A172 (cell line): Measurements from ENCODE around the gene FOXS1. TPM values are rescaled to one million over a fixed set of nuclear protein-coding genes. Genes with fewer than 3 reads are reported as not detected.

Source experiments
- DNase-seq: peaks from one replicate; pipeline ENCODE4 v3.0.0-alpha.2; 2015; ENCODE audit warnings: low spot score
- total RNA-seq: library from RNA; depleted of rRNA; stranded (reverse); fragments of >200 nt; shearing (Covaris generic); gene quantifications from 2 replicates; pipeline ENCODE4 v1.2.3, GENCODE V29; 2014; rRNA removed

The FOXS1 gene
- total RNA-seq, 1 experiment from 2014 or later, result not detected

GRCh38 chr20:31797364-31797763 is 48.0 kb downstream of the FOXS1 start:
- DNase-seq, result no peak

Other genes starting within 250 kb of the FOXS1 start
- 395 and 602 TPM in 2 replicates for gene ID1, start 240.3 kb downstream of the FOXS1 start, total RNA-seq
- not detected in 2 replicates for gene COX4I2, start 207.7 kb downstream of the FOXS1 start, total RNA-seq
- gene BCL2L1, start 122.7 kb downstream of the FOXS1 start, total RNA-seq, result 202 and 212 TPM in 2 replicates
- 224 and 245 TPM in 2 replicates for gene TPX2, start 106.3 kb downstream of the FOXS1 start, total RNA-seq
- gene MYLK2, start 26.2 kb downstream of the FOXS1 start, total RNA-seq, result 0.55 and 0.91 TPM in 2 replicates
- 2.4 and 2.5 TPM in 2 replicates for gene DUSP15, start 24.9 kb upstream of the FOXS1 start, total RNA-seq
- gene TTLL9, start 25.0 kb upstream of the FOXS1 start, total RNA-seq, result 0.12 and 0.24 TPM in 2 replicates
- gene PDRG1, start 106.4 kb upstream of the FOXS1 start, total RNA-seq, result 7.9 and 11.5 TPM in 2 replicates
- gene XKR7, start 122.5 kb upstream of the FOXS1 start, total RNA-seq, result not detected in 2 replicates
- not detected in 2 replicates for gene CCM2L, start 164.8 kb upstream of the FOXS1 start, total RNA-seq
- gene HCK, start 206.6 kb upstream of the FOXS1 start, total RNA-seq, result not detected in 2 replicates